Right atrium auricular region (tissue), 2 donors: ENCODE results near the gene EML6. TPM values are rescaled to one million over a fixed set of nuclear protein-coding genes. Genes with fewer than 3 reads are reported as not detected.

Experiments
- DNase-seq: peaks from one replicate; pipeline ENCODE4 v3.0.0-alpha.2; 2019; ENCODE audit warnings: low spot score
- H3K27ac ChIP-seq, 2 donors: fragments of 200-600 bp; sonication (generic); 1 replicate in 1 of 2; 2 replicates in 1 of 2; pipeline ENCODE4 v1.5.1; 2016 to 2019
- H3K27me3 ChIP-seq, 2 donors: fragments of 200-600 bp; sonication (generic); one replicate each; pipeline versions ENCODE4 v1.5.1 to v1.6.0; 2017 to 2019
- H3K36me3 ChIP-seq: fragments of 200-600 bp; sonication (generic); one replicate; pipeline ENCODE4 v1.5.1; 2016
- H3K4me1 ChIP-seq, 2 donors: fragments of 200-600 bp; sonication (generic); one replicate each; pipeline versions ENCODE4 v1.5.1 to v1.6.0; 2017 to 2019
- H3K4me3 ChIP-seq, 2 donors: fragments of 200-600 bp; sonication (generic); 1 replicate in 1 of 2; 2 replicates in 1 of 2; pipeline ENCODE4 v1.5.1; 2017 to 2019; ENCODE audit warnings: mild to moderate bottlenecking in 1 of 2, moderate library complexity in 1 of 2
- H3K9me3 ChIP-seq, 2 donors: fragments of 200-600 bp; sonication (generic); one replicate each; pipeline ENCODE4 v1.5.1; 2019
- CTCF ChIP-seq, 2 donors: fragments of 200-600 bp; sonication (generic); IDR thresholded peaks; one replicate each; pipeline ENCODE4 v1.5.1; 2019; ENCODE audit warnings: antibody characterized with exemption in 2 of 2
- total RNA-seq, 2 donors: library from RNA; depleted of rRNA; stranded (reverse); fragments of >200 nt; gene quantifications; one replicate each; pipeline ENCODE4 v1.1.0, GENCODE V29; 2016

EML6 gene
- total RNA-seq, 2 donors from 2014 or later = 1.1 to 1.2 TPM

- DNase-seq = no peak
- Histone ChIP-seq H3K4me1 (no peaks in the 10 kb centered on the region), H3K27ac (no peak overlapping the region), H3K27me3 (no peaks in the 10 kb centered on the region), H3K9me3 (no peaks in the 10 kb centered on the region), H3K36me3 (no peaks in the 10 kb centered on the region), H3K4me3 (no peak overlapping the region)
- TF ChIP-seq CTCF (IDR thresholded peaks at IDR 0.05) = no peak
Observed at GRCh38 chr2:54952978-54953456, 229.6 kb downstream of the EML6 start.

GRCh38 chr2:54954158-54954557 lies 230.7 kb downstream of the EML6 start:
- DNase-seq = no peak
- Histone ChIP-seq H3K27me3 (no peaks in the 10 kb centered on the region), H3K4me3 (no peak overlapping the region), H3K27ac (no peak overlapping the region), H3K9me3 (no peaks in the 10 kb centered on the region), H3K36me3 (no peaks in the 10 kb centered on the region), H3K4me1 (no peaks in the 10 kb centered on the region)
- TF ChIP-seq CTCF (IDR thresholded peaks at IDR 0.05) = no peak

GRCh38 chr2:54954705-54955357 lies 231.4 kb downstream of the EML6 start:
- Histone ChIP-seq H3K27me3 (no peaks in the 10 kb centered on the region), H3K4me1 (no peaks in the 10 kb centered on the region), H3K9me3 (no peaks in the 10 kb centered on the region), H3K36me3 (no peaks in the 10 kb centered on the region), H3K4me3 (no peak overlapping the region), H3K27ac (no peak overlapping the region)
- DNase-seq = no peak
- no peak for TF ChIP-seq CTCF (IDR thresholded peaks at IDR 0.05)

DNA sequence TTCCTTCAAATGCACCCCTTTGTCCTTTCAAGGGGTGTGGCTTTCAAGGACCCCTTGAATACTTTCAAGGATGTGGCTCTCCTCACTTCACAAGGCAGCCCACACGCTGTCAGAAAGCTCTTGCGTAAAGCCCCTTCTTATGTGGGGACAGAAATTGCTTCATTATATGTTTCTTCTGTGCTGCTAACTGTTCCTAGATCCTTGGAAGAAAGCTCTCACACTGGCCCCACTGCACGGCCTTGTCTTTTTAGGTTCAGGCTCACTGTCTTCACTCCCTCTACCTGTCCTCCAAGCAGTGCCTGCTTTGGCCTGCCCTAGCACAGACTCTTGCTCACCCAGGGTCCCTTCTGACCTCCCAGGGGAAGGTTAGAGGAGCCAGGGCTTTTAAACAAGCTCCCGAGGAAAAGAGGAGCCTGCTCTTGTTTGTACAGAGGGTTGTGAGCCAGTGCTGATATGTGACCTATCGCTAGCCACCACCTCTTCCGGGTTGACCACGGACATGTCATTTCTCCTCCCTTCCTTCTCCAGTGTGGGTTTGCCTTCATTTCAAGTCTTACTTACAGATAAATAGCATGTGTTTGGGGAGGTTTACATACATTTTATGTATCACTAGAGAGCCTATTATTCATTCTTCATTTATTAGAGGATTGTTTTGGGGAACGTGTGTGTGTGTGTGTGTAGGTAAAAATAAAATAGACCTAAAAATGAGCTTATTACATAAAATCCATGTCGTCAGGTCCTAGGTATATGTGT lies 232.1 kb downstream of the EML6 start:
- Histone ChIP-seq H3K4me3 (no peak overlapping the region), H3K27ac (no peak overlapping the region), H3K9me3 (no peaks in the 10 kb centered on the region), H3K4me1 (no peaks in the 10 kb centered on the region), H3K27me3 (no peaks in the 10 kb centered on the region), H3K36me3 (no peaks in the 10 kb centered on the region)
- no peak for DNase-seq
- TF ChIP-seq CTCF (IDR thresholded peaks at IDR 0.05) = no peak

- DNase-seq = no peak
- no peak overlapping the region for H3K27ac ChIP-seq
- H3K4me3 ChIP-seq = no peak overlapping the region
- no peaks in the 10 kb centered on the region for H3K9me3 ChIP-seq
- TF ChIP-seq CTCF (IDR thresholded peaks at IDR 0.05) = no peak
- no peaks in the 10 kb centered on the region for H3K36me3 ChIP-seq
- H3K4me1 ChIP-seq = no peaks in the 10 kb centered on the region
- no peaks in the 10 kb centered on the region for H3K27me3 ChIP-seq
Observed at GRCh38 chr2:54956111-54956627, 232.7 kb downstream of the EML6 start.
